HepG2 (cell line): Measurements from ENCODE around the gene KCNA3. TPM values are rescaled to one million over a fixed set of nuclear protein-coding genes. Genes with fewer than 3 reads are reported as not detected.

ENCODE experiments used
- ATAC-seq: fragments of 200-7000 bp; cut with Tn5 transposase; 3 replicates; pipeline ENCODE4 v1.9.1; 2020; ENCODE audit warnings: mild to moderate bottlenecking, moderate library complexity
- BruUV-seq: library from RNA; stranded (reverse); fragments of 400-500 nt; replicated peaks from 2 replicates; lab custom pipeline; 2021; lab: Mats Ljungman, UMichigan
- CTCF ChIA-PET: fragments of 300-600 bp; formaldehyde crosslinking; extraction: SDS; loops from one replicate; lab custom pipeline; 2021; ENCODE audit warnings: low total read pairs, inconsistent platforms, low intra/inter-chr PET ratio; lab: Yijun Ruan, JAX
- POLR2A ChIA-PET: fragments of 350-600 bp; sonication (Branson Sonifier 250); formaldehyde crosslinking; loops from one replicate; lab custom pipeline; 2020; ENCODE audit warnings: antibody characterized with exemption, inconsistent platforms; lab: Yijun Ruan, JAX
- DNase-seq: peaks from one replicate; pipeline ENCODE4 v3.0.0-alpha.2; 2015; ENCODE audit warnings: low spot score
- FAIRE-seq: peaks from 3 replicates; lab custom pipeline; 2011; peaks lifted over from hg19 to GRCh38; lab: Jason Lieb, UNC
- H2AFZ ChIP-seq: one replicate; pipeline ENCODE4 v1.6.1; 2011; ENCODE audit warnings: low read length, inconsistent platforms
- H3K27ac ChIP-seq: fragments of 300-600 bp; 3 replicates; pipeline ENCODE4 v1.8.0; 2011; ENCODE audit warnings: mixed run types, mild to moderate bottlenecking, mixed read lengths, low read length, inconsistent platforms; ENCODE audit not compliant: insufficient read depth; ENCODE audit errors: extremely low read length
- H3K27me3 ChIP-seq, 2 experiments: fragments of 200-600 bp in 1 of 2; 2 replicates in 1 of 2; 3 replicates in 1 of 2; pipeline versions ENCODE4 v1.6.0 to v1.8.0; 2011; ENCODE audit warnings: low read length in 2 of 2, mild to moderate bottlenecking in 2 of 2, moderate library complexity in 2 of 2, inconsistent platforms in 1 of 2; ENCODE audit not compliant: insufficient read depth in 2 of 2, control insufficient read depth in 1 of 2
- H3K36me3 ChIP-seq, 2 experiments: fragments of 200-600 bp in 1 of 2; replicated peaks in 1 of 2; 2 replicates in 1 of 2; 3 replicates in 1 of 2; pipeline versions ENCODE4 v1.5.1 to v1.8.0; 2011; ENCODE audit warnings: low read length in 2 of 2, inconsistent platforms in 1 of 2; ENCODE audit not compliant: insufficient read depth in 2 of 2, control insufficient read depth in 1 of 2
- H3K4me1 ChIP-seq: 2 replicates; pipeline ENCODE4 v1.5.1; 2012; ENCODE audit warnings: low read length, inconsistent platforms; ENCODE audit not compliant: insufficient read depth
- H3K4me2 ChIP-seq: 2 replicates; pipeline ENCODE4 v1.6.0; 2011; ENCODE audit warnings: low read depth, low read length, inconsistent platforms
- H3K4me3 ChIP-seq, 3 experiments: fragments of 200-600 bp in 1 of 3; sonication (generic), shearing (Covaris generic) in 1 of 3; replicated peaks in 1 of 3; 2 replicates each; pipeline ENCODE4 v1.5.1; 2011 to 2016; ENCODE audit warnings: low read length in 3 of 3, inconsistent platforms in 2 of 3, low read depth in 2 of 3, mild to moderate bottlenecking in 2 of 3, control low read depth in 1 of 3, mixed read lengths in 1 of 3; ENCODE audit not compliant: insufficient read depth in 1 of 3
- H3K79me2 ChIP-seq: one replicate; pipeline ENCODE4 v1.6.1; 2011; ENCODE audit warnings: low read length, inconsistent platforms; ENCODE audit not compliant: insufficient read depth
- H3K9ac ChIP-seq: 2 replicates; pipeline ENCODE4 v1.6.0; 2011; ENCODE audit warnings: mild to moderate bottlenecking, low read depth, low read length, inconsistent platforms; ENCODE audit not compliant: insufficient read depth
- H3K9me3 ChIP-seq: 2 replicates; pipeline ENCODE4 v1.5.1; 2012; ENCODE audit warnings: mild to moderate bottlenecking, low read length
- H4K20me1 ChIP-seq: 2 replicates; pipeline ENCODE4 v1.6.0; 2011; ENCODE audit warnings: inconsistent platforms, mild to moderate bottlenecking, low read length, moderate library complexity; ENCODE audit not compliant: insufficient read depth
- ELF1 ChIP-seq: sonication (generic); formaldehyde crosslinking; IDR thresholded peaks from 2 replicates; pipeline ENCODE4 v1.4.0; 2020; ENCODE audit warnings: missing genetic modification reagents
- NR2F1 ChIP-seq, 2 experiments: fragments of 450-650 bp in 1 of 2; formaldehyde crosslinking in 1 of 2; IDR thresholded peaks; 2 replicates each; pipeline versions ENCODE4 v1.5.0 to v1.6.1; 2016 to 2020; ENCODE audit warnings: mild to moderate bottlenecking in 1 of 2, missing compliant biosample characterization in 1 of 2, missing genetic modification reagents in 1 of 2, moderate library complexity in 1 of 2
- PRPF4 ChIP-seq: fragments of 200-400 bp; formaldehyde crosslinking; IDR thresholded peaks from 2 replicates; pipeline ENCODE4 v1.6.1; 2016; ENCODE audit warnings: low read length, low read depth; ENCODE audit not compliant: poor library complexity, severe bottlenecking
- RBFOX2 ChIP-seq: fragments of 200-400 bp; formaldehyde crosslinking; IDR thresholded peaks from 2 replicates; pipeline ENCODE4 v1.6.1; 2017; ENCODE audit warnings: low read depth, mild to moderate bottlenecking, low read length
- TCF7 ChIP-seq: sonication (generic); IDR thresholded peaks from 2 replicates; pipeline ENCODE4 v1.6.1; 2016; ENCODE audit warnings: antibody characterized with exemption, low read depth
- ZNF230 ChIP-seq: sonication (generic); formaldehyde crosslinking; IDR thresholded peaks from 2 replicates; pipeline ENCODE4 v1.4.0; 2020; ENCODE audit warnings: mild to moderate bottlenecking, missing genetic modification reagents
- ZNF256 ChIP-seq: sonication (generic); formaldehyde crosslinking; conservative IDR thresholded peaks from 2 replicates; pipeline ENCODE4 v1.4.0; 2020; ENCODE audit warnings: missing genetic modification reagents
- ZNF83 ChIP-seq: sonication (generic); formaldehyde crosslinking; IDR thresholded peaks from 2 replicates; pipeline ENCODE4 v1.4.0; 2020; ENCODE audit warnings: missing genetic modification reagents, mild to moderate bottlenecking, borderline replicate concordance
- WGBS: methylation state at CpG from one replicate; pipeline ENCODE4 v1.1.6; 2017; ENCODE audit warnings: low lambda C conversion rate; 5-methylcytosine and 5-hydroxymethylcytosine counted together
- in situ Hi-C: cut with HindIII; loops from 2 replicates; pipeline ENCODE4 v1.10.0; 2017; ENCODE audit warnings: low pct_unique_long_range_greater_than_20kb; ENCODE audit not compliant: extremely low pct_ligation_motif_present
- intact Hi-C: fragments of 100-400 bp; cut with micrococcal nuclease; formaldehyde crosslinking; loops from one replicate; pipeline ENCODE4 v1.10.0; 2022; ENCODE audit not compliant: unreplicated experiment
- polyA plus RNA-seq, 8 experiments: library from polyadenylated mRNA; depleted of rRNA in 3 of 8; stranded (reverse) in 7 of 8; unstranded in 1 of 8; fragments of >200 nt; fragmentation: Illumina TruSeq in 4 of 8; extraction: Trizol in 4 of 8; gene quantifications; 2 replicates each; pipeline versions ENCODE4 v1.2.1 to v1.2.3, GENCODE V29; 2011 to 2016; ENCODE audit warnings: low read depth in 4 of 8, missing spikeins in 1 of 8, mixed read lengths in 1 of 8; ENCODE audit not compliant: insufficient read depth in 1 of 8
- total RNA-seq, 5 experiments: library from RNA; depleted of rRNA; stranded (reverse); fragments of >200 nt; fragmentation: Illumina TruSeq; extraction: Trizol; gene quantifications; 2 replicates each; pipeline ENCODE4 v1.2.3, GENCODE V29; 2016; ENCODE audit warnings: low read depth in 1 of 5
- TF ChIP-seq, protein P1 (sequence below): sonication (generic); formaldehyde crosslinking; IDR thresholded peaks from 2 replicates; pipeline ENCODE4 v1.5.1; 2020; ENCODE audit warnings: missing genetic modification reagents, mild to moderate bottlenecking, borderline replicate concordance

Gene KCNA3
- total and polyA plus RNA-seq, 2 of the 13 experiments (the other 11 are each of a cell fraction or from before 2014, with no cell fraction given) = not detected

GRCh38 chr1:110634086-110634454 is 40.7 kb downstream of the KCNA3 start:
- in situ Hi-C loops (loop anchor here (5.0 kb wide), 1 partner anchor 133 kb away; no protein-coding TSS in a partner anchor), intact Hi-C loops (no loop called here)
- H3K79me2 ChIP-seq = no peaks in the 10 kb centered on the region
- DNase-seq = no peak
- ChIA-PET POLR2A (no interaction called here), CTCF (no interaction called here)
- no peaks in the 10 kb centered on the region for H3K9me3 ChIP-seq
- no peaks in the 10 kb centered on the region; a peak in 1 of 5 replicates for H3K27me3 ChIP-seq
- no peak overlapping the region for H3K4me2 ChIP-seq
- H3K36me3 ChIP-seq = no peaks in the 10 kb centered on the region
- no peak overlapping the region for H3K4me3 ChIP-seq
- no peaks in the 10 kb centered on the region for H3K4me1 ChIP-seq
- no TSS peak for BruUV-seq
- no peaks in the 10 kb centered on the region for H4K20me1 ChIP-seq
- no peak for FAIRE-seq
- no peak overlapping the region for H3K27ac ChIP-seq
- no peak for ATAC-seq
- TF ChIP-seq PRPF4 (no peak), NR2F1 (CRISPR knock-in tag; IDR thresholded peaks at IDR 0.05) (no peak), RBFOX2 (no peak), ZNF83 (CRISPR knock-in tag) (no peak), ZNF230 (no peak), ELF1 (no peak), ZNF256 (CRISPR knock-in tag) (no peak), TCF7 (no peak)
- TF ChIP-seq, protein P1, sequence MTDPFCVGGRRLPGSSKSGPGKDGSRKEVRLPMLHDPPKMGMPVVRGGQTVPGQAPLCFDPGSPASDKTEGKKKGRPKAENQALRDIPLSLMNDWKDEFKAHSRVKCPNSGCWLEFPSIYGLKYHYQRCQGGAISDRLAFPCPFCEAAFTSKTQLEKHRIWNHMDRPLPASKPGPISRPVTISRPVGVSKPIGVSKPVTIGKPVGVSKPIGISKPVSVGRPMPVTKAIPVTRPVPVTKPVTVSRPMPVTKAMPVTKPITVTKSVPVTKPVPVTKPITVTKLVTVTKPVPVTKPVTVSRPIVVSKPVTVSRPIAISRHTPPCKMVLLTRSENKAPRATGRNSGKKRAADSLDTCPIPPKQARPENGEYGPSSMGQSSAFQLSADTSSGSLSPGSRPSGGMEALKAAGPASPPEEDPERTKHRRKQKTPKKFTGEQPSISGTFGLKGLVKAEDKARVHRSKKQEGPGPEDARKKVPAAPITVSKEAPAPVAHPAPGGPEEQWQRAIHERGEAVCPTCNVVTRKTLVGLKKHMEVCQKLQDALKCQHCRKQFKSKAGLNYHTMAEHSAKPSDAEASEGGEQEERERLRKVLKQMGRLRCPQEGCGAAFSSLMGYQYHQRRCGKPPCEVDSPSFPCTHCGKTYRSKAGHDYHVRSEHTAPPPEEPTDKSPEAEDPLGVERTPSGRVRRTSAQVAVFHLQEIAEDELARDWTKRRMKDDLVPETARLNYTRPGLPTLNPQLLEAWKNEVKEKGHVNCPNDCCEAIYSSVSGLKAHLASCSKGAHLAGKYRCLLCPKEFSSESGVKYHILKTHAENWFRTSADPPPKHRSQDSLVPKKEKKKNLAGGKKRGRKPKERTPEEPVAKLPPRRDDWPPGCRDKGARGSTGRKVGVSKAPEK = no peak
- no peak overlapping the region for H3K9ac ChIP-seq
- no peak overlapping the region for H2AFZ ChIP-seq
- 0% methylated on average over 1 of the region's 1 CpG for WGBS
